Parathyroid adenoma (tissue), 2 donors: ENCODE measurements around the gene ADGRL3.
"Not testable (repeated sequence)": the region's sequence is repeated elsewhere in the genome, so short reads cannot be mapped to it uniquely, and the experiment has no call there.

Experiments
- H2AFZ ChIP-seq: fragments of 300-600 bp; sonication (generic); one replicate; pipeline ENCODE4 v1.7.0; 2017; ENCODE audit warnings: antibody characterized with exemption, mild to moderate bottlenecking
- H3K27ac ChIP-seq: fragments of 300-600 bp; sonication (generic); one replicate; pipeline ENCODE4 v1.7.0; 2017
- H3K27me3 ChIP-seq: fragments of 300-600 bp; sonication (generic); one replicate; pipeline ENCODE4 v1.7.0; 2017; ENCODE audit warnings: low read length; ENCODE audit not compliant: control insufficient read depth, insufficient read depth
- H3K36me3 ChIP-seq: fragments of 300-600 bp; sonication (generic); one replicate; pipeline ENCODE4 v1.7.0; 2017; ENCODE audit warnings: low read length; ENCODE audit not compliant: control insufficient read depth, insufficient read depth
- H3K4me1 ChIP-seq: fragments of 300-600 bp; sonication (generic); one replicate; pipeline ENCODE4 v1.7.0; 2017; ENCODE audit warnings: control low read depth
- H3K4me2 ChIP-seq: fragments of 300-600 bp; sonication (generic); one replicate; pipeline ENCODE4 v1.7.0; 2017; ENCODE audit warnings: low read length
- H3K4me3 ChIP-seq: fragments of 300-600 bp; sonication (generic); one replicate; pipeline ENCODE4 v1.7.0; 2017; ENCODE audit warnings: low read depth, low read length
- H3K79me2 ChIP-seq: fragments of 300-600 bp; sonication (generic); one replicate; pipeline ENCODE4 v1.7.0; 2017; ENCODE audit warnings: control low read depth
- H3K9ac ChIP-seq: fragments of 300-600 bp; sonication (generic); one replicate; pipeline ENCODE4 v1.7.0; 2017; ENCODE audit warnings: mild to moderate bottlenecking
- H3K9me3 ChIP-seq: fragments of 300-600 bp; sonication (generic); one replicate; pipeline ENCODE4 v1.7.0; 2017; ENCODE audit warnings: low read length; ENCODE audit not compliant: control insufficient read depth
- TF ChIP-seq, protein P1 (sequence below): fragments of 300-600 bp; sonication (generic); IDR thresholded peaks from one replicate; pipeline ENCODE4 v1.7.0; 2017; ENCODE audit warnings: antibody characterized with exemption, mild to moderate bottlenecking
- donor health status: primary hyperparathyroidism.

Gene ADGRL3

DNA sequence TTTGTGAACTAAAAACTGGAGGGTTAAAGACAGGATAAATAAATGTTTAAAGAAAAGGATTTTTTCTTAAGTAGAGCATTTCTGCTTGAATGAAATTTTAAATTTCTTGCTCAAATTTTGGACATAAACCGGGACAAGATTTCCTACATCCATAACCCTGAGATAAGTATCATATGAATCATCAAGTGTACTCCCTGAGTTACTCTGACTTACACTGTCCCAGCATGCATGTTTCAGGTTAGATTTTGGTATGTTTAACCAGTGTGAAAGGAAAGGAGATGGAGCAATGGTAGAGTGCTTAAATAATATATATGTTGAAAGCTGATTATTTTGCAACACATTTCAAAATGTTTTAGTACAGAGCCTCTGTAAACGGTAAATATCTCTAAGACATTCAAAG is 175.2 kb downstream of the ADGRL3 start:
- H3K9ac ChIP-seq, result no peak overlapping the region
- no peak overlapping the region for H2AFZ ChIP-seq
- H3K4me1 ChIP-seq, result no peaks in the 10 kb centered on the region
- no peak overlapping the region for H3K27ac ChIP-seq
- H3K4me3 ChIP-seq, result no peak overlapping the region
- peaks cover 3% of the 10 kb centered on the region for H3K9me3 ChIP-seq
- no peaks in the 10 kb centered on the region for H3K79me2 ChIP-seq
- H3K36me3 ChIP-seq, result no peaks in the 10 kb centered on the region
- H3K4me2 ChIP-seq, result no peak overlapping the region
- H3K27me3 ChIP-seq, result no peaks in the 10 kb centered on the region
- TF ChIP-seq, protein P1, sequence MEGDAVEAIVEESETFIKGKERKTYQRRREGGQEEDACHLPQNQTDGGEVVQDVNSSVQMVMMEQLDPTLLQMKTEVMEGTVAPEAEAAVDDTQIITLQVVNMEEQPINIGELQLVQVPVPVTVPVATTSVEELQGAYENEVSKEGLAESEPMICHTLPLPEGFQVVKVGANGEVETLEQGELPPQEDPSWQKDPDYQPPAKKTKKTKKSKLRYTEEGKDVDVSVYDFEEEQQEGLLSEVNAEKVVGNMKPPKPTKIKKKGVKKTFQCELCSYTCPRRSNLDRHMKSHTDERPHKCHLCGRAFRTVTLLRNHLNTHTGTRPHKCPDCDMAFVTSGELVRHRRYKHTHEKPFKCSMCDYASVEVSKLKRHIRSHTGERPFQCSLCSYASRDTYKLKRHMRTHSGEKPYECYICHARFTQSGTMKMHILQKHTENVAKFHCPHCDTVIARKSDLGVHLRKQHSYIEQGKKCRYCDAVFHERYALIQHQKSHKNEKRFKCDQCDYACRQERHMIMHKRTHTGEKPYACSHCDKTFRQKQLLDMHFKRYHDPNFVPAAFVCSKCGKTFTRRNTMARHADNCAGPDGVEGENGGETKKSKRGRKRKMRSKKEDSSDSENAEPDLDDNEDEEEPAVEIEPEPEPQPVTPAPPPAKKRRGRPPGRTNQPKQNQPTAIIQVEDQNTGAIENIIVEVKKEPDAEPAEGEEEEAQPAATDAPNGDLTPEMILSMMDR, result no peak

DNA sequence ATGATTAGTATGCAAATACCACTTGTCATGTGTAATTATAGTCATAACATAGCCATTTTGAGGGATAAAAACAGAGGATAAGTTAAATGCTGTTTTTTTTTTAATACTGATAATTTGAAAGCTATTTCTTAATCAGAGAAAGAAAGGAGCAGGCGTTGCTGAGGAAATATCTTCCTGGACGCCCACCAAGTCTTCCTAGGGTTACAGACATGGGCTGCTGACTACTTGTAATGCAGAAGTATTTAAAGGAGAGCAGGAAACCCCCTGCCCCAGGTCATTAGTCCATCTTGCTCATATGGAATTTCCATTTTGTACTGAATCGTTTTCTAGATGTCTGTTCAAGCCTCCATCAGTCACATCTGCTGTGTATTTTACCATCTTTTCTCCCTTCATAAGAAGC is 176.2 kb downstream of the ADGRL3 start:
- Histone ChIP-seq H3K4me1 (no peaks in the 10 kb centered on the region), H3K79me2 (no peaks in the 10 kb centered on the region), H3K4me2 (no peak overlapping the region), H3K36me3 (no peaks in the 10 kb centered on the region), H3K9ac (no peak overlapping the region), H3K9me3 (peaks cover 3% of the 10 kb centered on the region), H3K27ac (no peak overlapping the region), H3K4me3 (no peak overlapping the region), H3K27me3 (no peaks in the 10 kb centered on the region), H2AFZ (no peak overlapping the region)
- TF ChIP-seq, protein P1, result no peak

DNA sequence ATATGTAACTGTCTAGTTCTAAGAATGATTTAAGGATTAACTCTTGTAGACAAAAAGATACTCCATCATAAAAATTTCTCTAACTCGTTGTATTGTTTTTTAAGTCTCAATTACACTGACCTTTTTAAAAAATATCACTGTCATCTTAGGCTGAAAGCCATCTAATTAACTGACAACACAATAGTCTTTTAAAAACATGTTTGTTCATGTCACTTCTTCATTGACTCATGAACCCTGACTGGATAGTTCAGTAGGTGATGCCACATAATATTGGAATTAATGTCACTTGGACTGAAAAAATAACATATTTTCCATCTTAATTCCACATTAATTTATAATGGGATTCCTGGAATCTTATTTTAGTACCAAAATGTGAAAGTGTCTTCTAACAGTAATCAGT is 179.3 kb downstream of the ADGRL3 start:
- peaks cover 3% of the 10 kb centered on the region for H3K9me3 ChIP-seq
- no peak overlapping the region for H3K4me2 ChIP-seq
- TF ChIP-seq, protein P1, result no peak

DNA sequence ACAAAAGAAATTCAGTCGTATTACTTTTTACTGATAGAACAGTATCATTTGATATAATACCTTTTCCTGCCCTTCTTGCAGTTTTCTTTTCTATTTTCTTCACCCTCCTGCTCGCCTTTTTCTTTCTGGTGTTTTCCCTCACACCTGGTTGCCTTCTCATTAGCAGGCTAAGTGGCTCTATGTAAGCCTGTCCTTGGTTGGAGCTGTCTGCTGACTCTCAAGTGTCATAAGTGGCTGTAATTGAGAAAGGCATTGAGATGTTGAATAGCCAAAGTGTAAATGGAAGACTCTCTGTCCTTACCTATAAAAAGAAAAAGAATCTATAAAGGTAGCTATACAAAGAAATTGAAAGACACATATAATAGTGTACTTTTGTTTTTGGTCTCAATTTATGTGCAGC is 180.7 kb downstream of the ADGRL3 start:
- Histone ChIP-seq H2AFZ (no peak overlapping the region), H3K27ac (no peak overlapping the region), H3K36me3 (no peaks in the 10 kb centered on the region), H3K9me3 (peaks cover 3% of the 10 kb centered on the region), H3K9ac (no peak overlapping the region), H3K79me2 (no peaks in the 10 kb centered on the region), H3K4me3 (no peak overlapping the region), H3K4me1 (no peaks in the 10 kb centered on the region), H3K27me3 (no peaks in the 10 kb centered on the region), H3K4me2 (no peak overlapping the region)
- TF ChIP-seq, protein P1, result no peak

More for the DNA sequence above, 179.3 kb downstream of the ADGRL3 start:
- no peak overlapping the region for H3K27ac ChIP-seq
- H3K4me1 ChIP-seq, result no peaks in the 10 kb centered on the region
- H3K36me3 ChIP-seq, result no peaks in the 10 kb centered on the region
- H2AFZ ChIP-seq, result no peak overlapping the region
- H3K4me3 ChIP-seq, result no peak overlapping the region
- H3K79me2 ChIP-seq, result no peaks in the 10 kb centered on the region
- no peak overlapping the region for H3K9ac ChIP-seq
- H3K27me3 ChIP-seq, result no peaks in the 10 kb centered on the region

DNA sequence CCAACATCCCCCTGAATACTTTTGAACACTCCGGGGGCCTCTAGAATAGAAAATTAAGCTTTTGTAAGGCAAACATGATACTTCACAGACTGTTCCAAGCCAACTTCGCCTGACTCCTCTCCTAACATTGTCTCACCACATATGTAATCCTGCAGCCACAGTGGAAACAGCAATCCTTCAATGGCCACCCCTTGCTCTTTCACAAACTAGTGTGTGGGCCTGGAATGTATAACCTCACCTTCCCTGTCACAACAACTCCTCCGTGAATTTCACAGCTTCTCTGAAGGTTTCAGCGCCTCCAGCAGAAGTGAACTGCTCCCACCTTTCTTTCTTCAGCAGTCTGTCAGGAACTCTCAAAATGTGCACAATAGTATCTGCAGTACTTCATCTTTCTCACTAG is 185.1 kb downstream of the ADGRL3 start:
- TF ChIP-seq, protein P1, result no peak
- no peaks in the 10 kb centered on the region for H3K9me3 ChIP-seq
- no peak overlapping the region for H3K9ac ChIP-seq
- no peak overlapping the region for H2AFZ ChIP-seq
- no peaks in the 10 kb centered on the region for H3K36me3 ChIP-seq
- no peaks in the 10 kb centered on the region for H3K79me2 ChIP-seq
- H3K4me2 ChIP-seq, result no peak overlapping the region
- H3K27me3 ChIP-seq, result no peaks in the 10 kb centered on the region
- no peak overlapping the region for H3K27ac ChIP-seq
- no peaks in the 10 kb centered on the region for H3K4me1 ChIP-seq
- H3K4me3 ChIP-seq, result no peak overlapping the region

DNA sequence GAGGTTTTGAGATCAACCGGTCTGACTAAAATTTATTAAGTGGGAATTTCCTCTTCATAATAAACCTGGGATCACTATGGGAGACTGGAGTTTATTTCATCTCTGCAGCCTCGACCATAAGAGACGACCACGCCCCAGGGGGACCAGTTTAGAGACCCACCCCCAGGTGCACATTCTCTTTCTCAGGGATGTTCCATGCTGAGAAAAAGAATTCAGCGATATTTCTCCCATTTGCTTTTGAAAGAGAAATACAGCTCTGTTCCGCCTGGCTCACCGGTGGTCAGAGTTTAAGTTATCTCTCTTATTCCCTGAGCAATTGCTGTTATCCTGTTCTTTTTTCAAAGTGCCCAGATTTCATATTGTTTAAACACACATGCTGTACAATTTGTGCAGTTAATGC is 187.2 kb downstream of the ADGRL3 start:
- not testable (repeated sequence) for H3K27me3 ChIP-seq, H3K4me3 ChIP-seq, H3K4me1 ChIP-seq, H3K9ac ChIP-seq, H3K4me2 ChIP-seq, H3K9me3 ChIP-seq, H3K36me3 ChIP-seq, H3K27ac ChIP-seq, H2AFZ ChIP-seq, H3K79me2 ChIP-seq
